KMS-11 (cell line): ENCODE results near the gene CPM.

Experiments used
- H2AFZ ChIP-seq: fragments of 200-600 bp; sonication (generic); 2 replicates; pipeline ENCODE4 v1.6.1; 2016; ENCODE audit warnings: antibody characterized with exemption, mixed run types, low read depth
- H3K27ac ChIP-seq: fragments of 200-600 bp; sonication (generic); 2 replicates; pipeline ENCODE4 v1.6.1; 2016; ENCODE audit warnings: mild to moderate bottlenecking, mixed run types
- H3K27me3 ChIP-seq: fragments of 200-600 bp; sonication (generic); 2 replicates; pipeline ENCODE4 v1.6.1; 2017; ENCODE audit warnings: mild to moderate bottlenecking, low read depth, mixed run types, moderate library complexity; ENCODE audit not compliant: insufficient read depth
- H3K36me3 ChIP-seq: fragments of 200-600 bp; sonication (generic); 2 replicates; pipeline ENCODE4 v1.6.1; 2017; ENCODE audit warnings: mild to moderate bottlenecking, mixed run types; ENCODE audit not compliant: insufficient read depth
- H3K4me1 ChIP-seq: fragments of 200-600 bp; sonication (generic); 2 replicates; pipeline ENCODE4 v1.6.1; 2016; ENCODE audit warnings: mild to moderate bottlenecking, low read depth, mixed run types; ENCODE audit not compliant: poor library complexity, severe bottlenecking
- H3K4me2 ChIP-seq: fragments of 200-600 bp; sonication (generic); 2 replicates; pipeline ENCODE4 v1.7.0; 2016; ENCODE audit warnings: mild to moderate bottlenecking, mixed run types
- H3K4me3 ChIP-seq: fragments of 200-600 bp; sonication (generic); IDR thresholded peaks from 2 replicates; pipeline ENCODE4 v1.6.1; 2017; ENCODE audit warnings: low read depth, low read length, mixed read lengths; ENCODE audit not compliant: insufficient read depth
- H3K79me2 ChIP-seq: fragments of 200-600 bp; sonication (generic); 2 replicates; pipeline ENCODE4 v1.6.1; 2016; ENCODE audit warnings: low read depth, mixed run types; ENCODE audit not compliant: insufficient read depth
- H3K9ac ChIP-seq: fragments of 200-600 bp; sonication (generic); 2 replicates; pipeline ENCODE4 v1.6.1; 2016; ENCODE audit warnings: mild to moderate bottlenecking, mixed run types
- H4K20me1 ChIP-seq: fragments of 200-600 bp; sonication (generic); 2 replicates; pipeline ENCODE4 v1.6.1; 2016; ENCODE audit warnings: mild to moderate bottlenecking, mixed run types; ENCODE audit not compliant: insufficient read depth
- TF ChIP-seq, protein P1 (sequence below): fragments of 200-600 bp; sonication (generic); conservative IDR thresholded peaks from 2 replicates; pipeline ENCODE4 v1.6.1; 2017; ENCODE audit warnings: low read depth, mild to moderate bottlenecking, antibody characterized with exemption, low read length, moderate library complexity, mixed read lengths

CPM gene

GRCh38 chr12:68899251-68899771, 33.7 kb downstream of the CPM start:
- H3K4me1 ChIP-seq: no peaks in the 10 kb centered on the region
- H3K27ac ChIP-seq: no peak overlapping the region
- no peaks in the 10 kb centered on the region for H3K79me2 ChIP-seq
- H2AFZ ChIP-seq: no peak overlapping the region
- H3K4me3 ChIP-seq: no peak overlapping the region
- TF ChIP-seq, protein P1, sequence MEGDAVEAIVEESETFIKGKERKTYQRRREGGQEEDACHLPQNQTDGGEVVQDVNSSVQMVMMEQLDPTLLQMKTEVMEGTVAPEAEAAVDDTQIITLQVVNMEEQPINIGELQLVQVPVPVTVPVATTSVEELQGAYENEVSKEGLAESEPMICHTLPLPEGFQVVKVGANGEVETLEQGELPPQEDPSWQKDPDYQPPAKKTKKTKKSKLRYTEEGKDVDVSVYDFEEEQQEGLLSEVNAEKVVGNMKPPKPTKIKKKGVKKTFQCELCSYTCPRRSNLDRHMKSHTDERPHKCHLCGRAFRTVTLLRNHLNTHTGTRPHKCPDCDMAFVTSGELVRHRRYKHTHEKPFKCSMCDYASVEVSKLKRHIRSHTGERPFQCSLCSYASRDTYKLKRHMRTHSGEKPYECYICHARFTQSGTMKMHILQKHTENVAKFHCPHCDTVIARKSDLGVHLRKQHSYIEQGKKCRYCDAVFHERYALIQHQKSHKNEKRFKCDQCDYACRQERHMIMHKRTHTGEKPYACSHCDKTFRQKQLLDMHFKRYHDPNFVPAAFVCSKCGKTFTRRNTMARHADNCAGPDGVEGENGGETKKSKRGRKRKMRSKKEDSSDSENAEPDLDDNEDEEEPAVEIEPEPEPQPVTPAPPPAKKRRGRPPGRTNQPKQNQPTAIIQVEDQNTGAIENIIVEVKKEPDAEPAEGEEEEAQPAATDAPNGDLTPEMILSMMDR: no peak
- H3K27me3 ChIP-seq: no peaks in the 10 kb centered on the region
- no peaks in the 10 kb centered on the region for H4K20me1 ChIP-seq
- no peak overlapping the region for H3K4me2 ChIP-seq
- no peak overlapping the region for H3K9ac ChIP-seq
- no peaks in the 10 kb centered on the region for H3K36me3 ChIP-seq

DNA sequence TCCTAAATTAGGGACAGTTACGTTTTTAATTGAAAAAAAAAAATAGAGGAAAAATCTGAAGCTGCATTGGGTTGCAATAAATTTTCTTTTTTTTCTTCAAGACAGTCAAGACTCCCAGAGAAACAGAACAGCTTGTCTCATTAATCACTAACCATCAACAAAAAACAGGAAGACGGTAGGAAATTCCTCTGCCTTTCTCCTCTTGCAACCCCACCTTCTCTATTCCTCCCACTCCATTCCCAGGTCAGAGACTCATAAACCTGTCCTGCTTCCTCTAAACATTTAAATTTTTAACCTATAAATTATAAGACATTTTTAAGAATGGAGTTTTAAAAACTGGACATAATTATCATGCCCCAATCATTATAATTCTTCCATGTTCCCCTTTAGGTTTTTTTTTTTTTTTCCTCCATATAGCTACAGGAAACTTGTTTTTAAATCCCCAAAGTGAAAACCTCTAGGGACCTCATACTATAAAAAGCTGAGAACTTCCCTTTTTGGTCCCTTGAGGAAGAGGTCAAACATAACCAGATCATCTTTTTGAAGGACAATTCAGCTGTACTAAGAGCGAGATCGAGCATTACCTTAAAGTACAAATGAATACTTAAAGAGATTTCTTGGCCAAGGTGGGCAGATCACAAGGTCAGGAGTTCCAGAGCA, 36.0 kb downstream of the CPM start:
- no peak overlapping the region for H3K27ac ChIP-seq
- no peaks in the 10 kb centered on the region for H3K79me2 ChIP-seq
- no peak overlapping the region for H3K4me3 ChIP-seq
- H3K36me3 ChIP-seq: no peaks in the 10 kb centered on the region
- H4K20me1 ChIP-seq: no peaks in the 10 kb centered on the region
- no peak overlapping the region for H3K9ac ChIP-seq
- TF ChIP-seq, protein P1: no peak
- no peak overlapping the region for H2AFZ ChIP-seq
- no peaks in the 10 kb centered on the region for H3K27me3 ChIP-seq
- no peak overlapping the region for H3K4me2 ChIP-seq
- no peaks in the 10 kb centered on the region for H3K4me1 ChIP-seq

GRCh38 chr12:68894276-68894855, 38.6 kb downstream of the CPM start:
- Histone ChIP-seq H4K20me1 (no peaks in the 10 kb centered on the region), H3K36me3 (no peaks in the 10 kb centered on the region), H2AFZ (no peak overlapping the region), H3K4me2 (no peak overlapping the region), H3K4me1 (no peaks in the 10 kb centered on the region), H3K27me3 (no peaks in the 10 kb centered on the region), H3K79me2 (no peaks in the 10 kb centered on the region), H3K9ac (no peak overlapping the region), H3K4me3 (no peak overlapping the region), H3K27ac (no peak overlapping the region)
- TF ChIP-seq, protein P1: no peak

DNA sequence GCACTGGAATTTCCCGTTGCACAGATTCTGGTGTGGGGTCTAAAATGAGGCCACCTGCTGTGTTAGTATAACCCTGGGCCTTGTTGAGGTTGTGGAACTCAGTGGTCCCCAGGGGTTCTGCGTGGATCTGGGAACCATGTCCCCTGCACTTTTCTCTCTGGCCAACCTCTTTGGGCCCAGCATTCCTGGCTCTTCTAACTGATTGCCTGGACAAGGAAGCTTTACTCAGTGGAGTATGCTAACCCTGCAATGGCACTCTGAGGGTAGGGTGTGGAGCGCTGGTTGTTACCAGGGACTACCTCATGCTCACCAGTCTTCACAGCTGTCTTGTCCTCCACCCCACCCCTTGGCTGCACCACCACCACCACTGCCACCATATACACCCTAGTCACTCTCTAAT, 39.2 kb downstream of the CPM start:
- Histone ChIP-seq H4K20me1 (no peaks in the 10 kb centered on the region), H3K27me3 (no peaks in the 10 kb centered on the region)

More for the DNA sequence above, 39.2 kb downstream of the CPM start:
- no peaks in the 10 kb centered on the region for H3K4me1 ChIP-seq
- TF ChIP-seq, protein P1: no peak
- H3K79me2 ChIP-seq: no peaks in the 10 kb centered on the region
- H3K4me2 ChIP-seq: no peak overlapping the region
- no peak overlapping the region for H3K9ac ChIP-seq
- no peak overlapping the region for H3K27ac ChIP-seq
- H2AFZ ChIP-seq: no peak overlapping the region
- no peak overlapping the region for H3K4me3 ChIP-seq
- no peaks in the 10 kb centered on the region for H3K36me3 ChIP-seq
